ENCODE measurements around the gene MUC12.

DNA sequence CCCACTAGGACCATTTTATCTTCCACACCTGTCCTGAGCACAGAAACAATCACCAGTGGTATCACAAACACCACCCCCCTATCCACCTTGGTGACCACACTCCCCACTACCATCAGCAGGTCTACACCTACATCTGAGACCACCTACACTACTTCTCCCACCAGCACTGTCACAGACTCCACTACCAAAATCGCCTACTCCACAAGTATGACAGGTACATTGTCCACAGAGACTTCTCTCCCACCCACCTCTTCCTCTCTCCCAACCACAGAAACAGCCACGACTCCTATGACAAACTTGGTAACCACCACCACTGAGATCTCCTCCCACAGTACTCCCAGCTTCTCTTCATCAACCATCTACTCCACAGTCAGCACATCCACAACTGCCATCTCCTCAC, 16.7 kb upstream of the MUC12 start:
- TF ChIP-seq, protein P1, sequence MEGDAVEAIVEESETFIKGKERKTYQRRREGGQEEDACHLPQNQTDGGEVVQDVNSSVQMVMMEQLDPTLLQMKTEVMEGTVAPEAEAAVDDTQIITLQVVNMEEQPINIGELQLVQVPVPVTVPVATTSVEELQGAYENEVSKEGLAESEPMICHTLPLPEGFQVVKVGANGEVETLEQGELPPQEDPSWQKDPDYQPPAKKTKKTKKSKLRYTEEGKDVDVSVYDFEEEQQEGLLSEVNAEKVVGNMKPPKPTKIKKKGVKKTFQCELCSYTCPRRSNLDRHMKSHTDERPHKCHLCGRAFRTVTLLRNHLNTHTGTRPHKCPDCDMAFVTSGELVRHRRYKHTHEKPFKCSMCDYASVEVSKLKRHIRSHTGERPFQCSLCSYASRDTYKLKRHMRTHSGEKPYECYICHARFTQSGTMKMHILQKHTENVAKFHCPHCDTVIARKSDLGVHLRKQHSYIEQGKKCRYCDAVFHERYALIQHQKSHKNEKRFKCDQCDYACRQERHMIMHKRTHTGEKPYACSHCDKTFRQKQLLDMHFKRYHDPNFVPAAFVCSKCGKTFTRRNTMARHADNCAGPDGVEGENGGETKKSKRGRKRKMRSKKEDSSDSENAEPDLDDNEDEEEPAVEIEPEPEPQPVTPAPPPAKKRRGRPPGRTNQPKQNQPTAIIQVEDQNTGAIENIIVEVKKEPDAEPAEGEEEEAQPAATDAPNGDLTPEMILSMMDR (IDR thresholded peaks at IDR 0.05; ENCODE audit: borderline replicate concordance, extremely low read depth, low read length, poor library complexity, severe bottlenecking), result no peak
- TF ChIP-seq EZH2 (IDR thresholded peaks at IDR 0.05; ENCODE audit: borderline replicate concordance, low read depth, low read length, severe bottlenecking), result no peak
